Measurements from ENCODE around the gene ASAP2.

The ASAP2 gene

GRCh38 chr2:9184361-9184760, 22.3 kb upstream of the ASAP2 start:
- no peak for DNase-seq

GRCh38 chr2:9187620-9188214, 18.9 kb upstream of the ASAP2 start:
- DNase-seq: peak; percentile 67

GRCh38 chr2:9188823-9189222, 17.8 kb upstream of the ASAP2 start:
- DNase-seq: no peak

- DNase-seq: no peak
Measured at GRCh38 chr2:9189901-9190300, 16.7 kb upstream of the ASAP2 start.

- DNase-seq: peak; percentile 89
Measured at GRCh38 chr2:9191041-9191481, 15.6 kb upstream of the ASAP2 start.

- no peak for DNase-seq
Measured at GRCh38 chr2:9192712-9193111, 13.9 kb upstream of the ASAP2 start.

- no peak for DNase-seq
Measured at GRCh38 chr2:9194352-9194751, 12.3 kb upstream of the ASAP2 start.

GRCh38 chr2:9196637-9197036, 10.0 kb upstream of the ASAP2 start:
- DNase-seq: no peak

GRCh38 chr2:9197916-9198315, 8.7 kb upstream of the ASAP2 start:
- DNase-seq: no peak

- peak; percentile 57 for DNase-seq
Measured at GRCh38 chr2:9199716-9200632, 6.6 kb upstream of the ASAP2 start.

GRCh38 chr2:9200633-9201015, 6.0 kb upstream of the ASAP2 start:
- DNase-seq: no peak

GRCh38 chr2:9201185-9201891, 5.3 kb upstream of the ASAP2 start:
- peak; percentile 66 for DNase-seq

GRCh38 chr2:9203006-9203405, 3.6 kb upstream of the ASAP2 start:
- DNase-seq: no peak

GRCh38 chr2:9203876-9204275, 2.7 kb upstream of the ASAP2 start:
- DNase-seq: no peak

GRCh38 chr2:9204939-9205338, 1.7 kb upstream of the ASAP2 start:
- DNase-seq: no peak

- DNase-seq: no peak
Measured at GRCh38 chr2:9205486-9205885, 1.1 kb upstream of the ASAP2 start.

GRCh38 chr2:9206991-9207640, 504 bp downstream of the ASAP2 start:
- DNase-seq: no peak

GRCh38 chr2:9207641-9208311, 1.2 kb downstream of the ASAP2 start:
- DNase-seq: no peak

- DNase-seq: no peak
Measured at GRCh38 chr2:9208875-9209274, 2.3 kb downstream of the ASAP2 start.

GRCh38 chr2:9210030-9210429, 3.4 kb downstream of the ASAP2 start:
- no peak for DNase-seq

- DNase-seq: no peak
Measured at GRCh38 chr2:9211496-9211895, 4.9 kb downstream of the ASAP2 start.

GRCh38 chr2:9212010-9212635, 5.5 kb downstream of the ASAP2 start:
- no peak for DNase-seq
